Measurements from ENCODE around the gene ATP6AP2. TPM values are rescaled to one million over a fixed set of nuclear protein-coding genes. Genes with fewer than 3 reads are reported as not detected.

Gene ATP6AP2
- total and polyA plus RNA-seq, 2 of the 8 experiments (the other 6 are each of a cell fraction or from before 2014, with no cell fraction given), result 66.0 to 86.2 TPM

DNA sequence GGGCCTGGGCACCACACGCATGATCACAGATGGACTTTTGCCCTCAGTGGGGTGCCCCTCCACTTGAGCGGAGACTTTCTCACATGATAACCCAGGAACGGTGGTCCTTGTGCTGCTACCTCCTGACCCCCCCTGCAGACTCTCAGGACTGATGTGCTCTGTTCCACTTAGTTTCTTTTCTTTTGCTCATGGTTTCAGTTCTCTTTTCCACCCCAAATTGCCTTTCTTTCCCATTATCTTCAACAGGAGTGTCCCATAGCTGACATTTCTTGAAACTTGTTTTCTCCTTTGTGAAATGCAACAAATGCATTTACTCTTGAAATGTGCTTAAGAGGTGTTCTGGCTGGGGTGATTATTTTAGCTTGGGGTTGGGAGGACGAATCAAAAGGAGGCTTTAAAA is 51.4 kb downstream of the ATP6AP2 start (continued):
- TF ChIP-seq RAD21 (IDR thresholded peaks at IDR 0.05 in 1 of 2, conservative IDR thresholded peaks at IDR 0.05 in 1 of 2; ENCODE audit: low read depth in 2 of 2, low read length in 2 of 2), result no peak
- no peak for TF ChIP-seq BCL11A (IDR thresholded peaks at IDR 0.05; ENCODE audit: low read depth in 2 of 2, low read length in 2 of 2)
